Astrocyte (in vitro differentiated cells and primary cell): ENCODE measurements around the gene TMEM269. TPM values are rescaled to one million over a fixed set of nuclear protein-coding genes. Genes with fewer than 3 reads are reported as not detected.
A peak's percentile ranks its signal among the peaks of the same experiment; 100 is the strongest.

Experiments used
- DNase-seq: peaks from one replicate; pipeline ENCODE4 v3.0.0-alpha.2; 2010; ENCODE audit warnings: low read depth
- FAIRE-seq: peaks from 2 replicates; lab custom pipeline; 2011; peaks lifted over from hg19 to GRCh38; lab: Jason Lieb, UNC
- H2AFZ ChIP-seq: 2 replicates; pipeline ENCODE4 v1.6.0; 2012; ENCODE audit warnings: low read depth, low read length, inconsistent platforms
- H3K27ac ChIP-seq: 2 replicates; pipeline ENCODE4 v1.5.1; 2011; ENCODE audit warnings: low read depth, low read length, inconsistent platforms
- H3K27me3 ChIP-seq: 2 replicates; pipeline ENCODE4 v1.6.0; 2011; ENCODE audit warnings: low read length, inconsistent platforms; ENCODE audit not compliant: insufficient read depth
- H3K36me3 ChIP-seq: 2 replicates; pipeline ENCODE4 v1.5.1; 2011; ENCODE audit warnings: low read length, inconsistent platforms; ENCODE audit not compliant: insufficient read depth
- H3K4me1 ChIP-seq: 2 replicates; pipeline ENCODE4 v1.5.1; 2011; ENCODE audit warnings: low read length, inconsistent platforms; ENCODE audit not compliant: insufficient read depth
- H3K4me2 ChIP-seq: 2 replicates; pipeline ENCODE4 v1.6.0; 2012; ENCODE audit warnings: low read length, inconsistent platforms
- H3K4me3 ChIP-seq: 2 replicates; pipeline ENCODE4 v1.5.1; 2011; ENCODE audit warnings: low read depth, mild to moderate bottlenecking, low read length, inconsistent platforms; ENCODE audit not compliant: insufficient read depth
- H3K79me2 ChIP-seq: 2 replicates; pipeline ENCODE4 v1.6.0; 2012; ENCODE audit warnings: mild to moderate bottlenecking, low read length, inconsistent platforms; ENCODE audit not compliant: insufficient read depth
- H3K9ac ChIP-seq: 2 replicates; pipeline ENCODE4 v1.6.0; 2012; ENCODE audit warnings: mild to moderate bottlenecking, low read length, inconsistent platforms
- H3K9me3 ChIP-seq: 2 replicates; pipeline ENCODE4 v1.5.1; 2012; ENCODE audit warnings: low read depth, mild to moderate bottlenecking, low read length, inconsistent platforms; ENCODE audit not compliant: insufficient read depth
- H4K20me1 ChIP-seq: 2 replicates; pipeline ENCODE4 v1.6.0; 2012; ENCODE audit warnings: low read length, inconsistent platforms; ENCODE audit not compliant: insufficient read depth
- H3K27ac Mint-ChIP-seq: one replicate; pipeline ENCODE4 v1.8.0; 2021; ENCODE audit warnings: mild to moderate bottlenecking, mixed read lengths; ENCODE audit not compliant: unreplicated experiment
- H3K27me3 Mint-ChIP-seq: one replicate; pipeline ENCODE4 v1.8.0; 2021; ENCODE audit warnings: low read depth, mixed read lengths; ENCODE audit not compliant: unreplicated experiment
- H3K36me3 Mint-ChIP-seq: one replicate; pipeline ENCODE4 v1.8.0; 2021; ENCODE audit warnings: low read depth, mixed read lengths; ENCODE audit not compliant: unreplicated experiment
- H3K4me1 Mint-ChIP-seq: one replicate; pipeline ENCODE4 v1.8.0; 2021; ENCODE audit warnings: low read depth, mixed read lengths; ENCODE audit not compliant: unreplicated experiment
- H3K4me3 Mint-ChIP-seq: one replicate; pipeline ENCODE4 v1.8.0; 2021; ENCODE audit warnings: mild to moderate bottlenecking, moderate library complexity, mixed read lengths; ENCODE audit not compliant: unreplicated experiment
- H3K9me3 Mint-ChIP-seq: one replicate; pipeline ENCODE4 v1.8.0; 2021; ENCODE audit warnings: mild to moderate bottlenecking, mixed read lengths; ENCODE audit not compliant: unreplicated experiment
- CTCF ChIP-seq: IDR thresholded peaks from 2 replicates; pipeline ENCODE4 v1.5.1; 2011; ENCODE audit warnings: low read depth, mild to moderate bottlenecking, inconsistent platforms, low read length, moderate library complexity; ENCODE audit not compliant: insufficient read depth
- EZH2 ChIP-seq: IDR thresholded peaks from 2 replicates; pipeline ENCODE4 v1.6.1; 2012; ENCODE audit warnings: mild to moderate bottlenecking, low read length, inconsistent platforms; ENCODE audit not compliant: insufficient read depth
- total RNA-seq: library from RNA; stranded (reverse); gene quantifications from 2 replicates; pipeline ENCODE4 v1.2.1, GENCODE V29; 2021

The TMEM269 gene
- total RNA-seq, 1 donor from 2014 or later, result 0.09 TPM

DNA sequence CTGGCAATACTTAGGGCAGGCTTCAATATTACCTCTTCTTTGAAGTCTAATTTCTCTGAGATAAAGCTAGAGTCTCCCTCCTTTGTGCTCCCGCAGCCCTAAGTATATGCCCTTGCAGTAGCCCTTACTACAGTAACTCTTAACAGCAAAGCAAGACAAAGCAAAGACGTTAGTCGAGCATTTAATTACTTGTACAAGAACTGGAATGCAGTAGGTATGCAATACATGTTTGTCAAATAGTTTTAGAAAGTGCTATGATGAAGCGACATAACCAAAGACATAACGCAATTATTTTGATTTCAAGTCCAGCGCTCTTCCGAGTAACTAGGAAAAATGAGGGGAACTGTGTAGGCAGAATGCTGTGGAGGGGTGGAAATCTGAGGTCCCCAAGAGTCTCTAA lies 19.5 kb upstream of the TMEM269 start:
- Histone ChIP-seq H3K4me2 (peak overlapping the region; percentile 89), H3K4me1 (peaks cover 17% of the 10 kb centered on the region), H3K9me3 (no peaks in the 10 kb centered on the region), H3K9ac (peak overlapping the region; percentile 90), H2AFZ (no peak overlapping the region), H4K20me1 (peaks cover 41% of the 10 kb centered on the region), H3K4me3 (peak overlapping the region; percentile 90), H3K27ac (peak overlapping the region; percentile 73), H3K79me2 (peaks cover 78% of the 10 kb centered on the region), H3K36me3 (peaks cover 12% of the 10 kb centered on the region), H3K27me3 (no peaks in the 10 kb centered on the region)
- peaks cover 8% of the 10 kb centered on the region for H3K4me1 Mint-ChIP-seq
- peaks cover 4% of the 10 kb centered on the region for H3K36me3 Mint-ChIP-seq
- no peak for DNase-seq
- no peaks in the 10 kb centered on the region for H3K27me3 Mint-ChIP-seq
- no peak for FAIRE-seq
- no peaks in the 10 kb centered on the region for H3K9me3 Mint-ChIP-seq
- TF ChIP-seq EZH2 (no peak), CTCF (no peak)
- H3K27ac Mint-ChIP-seq, result no peak overlapping the region
- no peak overlapping the region for H3K4me3 Mint-ChIP-seq

- Histone ChIP-seq H3K9me3 (no peaks in the 10 kb centered on the region), H3K27me3 (no peaks in the 10 kb centered on the region), H3K4me1 (peaks cover 17% of the 10 kb centered on the region), H3K9ac (peak overlapping the region; percentile 90), H2AFZ (peak overlapping the region; percentile 90), H3K4me3 (peak overlapping the region; percentile 90), H3K27ac (peak overlapping the region; percentile 73), H3K79me2 (peaks cover 85% of the 10 kb centered on the region), H3K36me3 (peaks cover 12% of the 10 kb centered on the region), H4K20me1 (peaks cover 45% of the 10 kb centered on the region), H3K4me2 (peak overlapping the region; percentile 89)
- Mint-ChIP-seq H3K9me3 (no peaks in the 10 kb centered on the region), H3K4me3 (no peak overlapping the region), H3K27me3 (no peaks in the 10 kb centered on the region), H3K27ac (no peak overlapping the region), H3K4me1 (peaks cover 8% of the 10 kb centered on the region), H3K36me3 (peaks cover 8% of the 10 kb centered on the region)
- DNase-seq, result peak; percentile 75
- TF ChIP-seq EZH2 (no peak), CTCF (peak; percentile 47)
- no peak for FAIRE-seq
Measured at GRCh38 chr1:42765832-42766740, 18.7 kb upstream of the TMEM269 start.
